GM19395 (cell line): ENCODE data around the gene SLFN14.
"Not testable (repeated sequence)": the region's sequence is repeated elsewhere in the genome, so short reads cannot be mapped to it uniquely, and the experiment has no call there.

Experiments used
- ATAC-seq: cut with Tn5 transposase; IDR thresholded peaks from one replicate; pipeline ENCODE4 v1.9.1; 2021; ENCODE audit warnings: mild to moderate bottlenecking, moderate library complexity; ENCODE audit not compliant: unreplicated experiment

SLFN14 gene

DNA sequence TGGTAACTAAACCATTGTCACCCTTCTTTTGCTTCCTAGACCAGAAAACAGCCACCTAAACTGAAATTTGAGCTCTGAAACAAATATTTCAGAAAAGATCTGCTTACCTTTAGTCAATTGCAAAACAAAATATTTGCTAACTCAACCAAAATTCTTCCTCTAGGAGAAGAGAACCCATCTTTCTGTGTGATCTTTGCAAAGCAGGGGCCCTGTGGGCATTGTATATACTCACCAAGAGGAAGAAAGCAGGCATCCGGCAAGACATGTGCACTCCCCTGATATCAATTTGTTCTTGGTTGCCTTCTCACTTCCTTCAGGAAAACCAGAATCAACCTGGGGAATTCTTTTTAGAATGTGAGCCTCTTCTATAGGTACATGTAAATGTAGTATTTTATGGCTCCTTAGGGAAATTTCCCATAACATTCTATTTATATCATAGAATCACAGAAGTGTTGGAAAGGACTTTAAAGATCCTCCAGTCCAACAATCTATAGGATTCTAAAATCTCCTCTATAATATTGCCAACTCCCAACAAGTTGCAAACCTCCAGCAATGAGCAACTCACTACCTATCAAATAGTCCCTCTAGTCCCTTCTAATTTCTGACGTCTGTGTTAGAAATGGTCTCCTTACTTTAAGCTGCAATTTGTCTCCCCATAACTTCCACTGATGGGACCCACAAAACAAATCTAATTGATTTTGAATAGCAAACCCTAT, 966 bp downstream of the SLFN14 start:
- no peak for ATAC-seq

DNA sequence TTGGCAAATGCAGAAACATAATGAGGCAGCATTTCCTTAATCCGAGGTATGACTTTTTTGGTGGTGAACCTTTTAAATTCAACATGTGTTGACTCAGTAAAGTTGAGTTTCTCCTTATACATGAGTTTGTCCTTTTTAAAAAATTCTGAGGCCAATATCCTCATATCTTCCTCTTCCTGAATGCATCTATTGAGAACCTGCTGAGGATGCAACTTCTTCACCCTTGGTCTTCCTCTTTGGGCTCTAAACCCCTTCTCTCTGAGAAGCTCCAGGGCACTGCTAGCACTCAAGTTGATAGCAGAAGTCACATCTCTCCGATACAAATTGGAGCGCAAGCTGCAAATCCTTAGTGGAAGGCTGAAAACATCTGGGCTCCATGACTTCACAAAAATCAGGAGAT, 3.3 kb downstream of the SLFN14 start:
- no peak for ATAC-seq

DNA sequence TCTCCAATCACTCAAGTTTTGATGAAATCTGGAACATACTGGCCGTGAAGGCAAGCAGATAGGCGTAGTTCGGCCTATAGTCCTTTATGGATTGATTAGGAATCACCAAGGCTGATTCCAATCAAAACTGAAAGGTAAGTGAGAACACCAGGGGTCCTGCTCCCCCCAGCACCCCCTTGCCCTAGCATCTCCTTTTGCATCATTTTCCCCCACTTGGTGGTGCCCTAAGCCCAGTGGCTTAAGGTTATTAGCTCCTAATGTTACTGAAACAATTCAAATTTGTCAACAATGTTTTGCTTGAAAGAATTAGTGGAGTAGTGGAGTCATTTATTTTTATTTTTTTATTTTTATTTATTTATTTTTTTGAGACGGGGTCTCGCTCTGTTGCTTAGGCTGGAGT, 4.9 kb downstream of the SLFN14 start:
- ATAC-seq, result no peak

DNA sequence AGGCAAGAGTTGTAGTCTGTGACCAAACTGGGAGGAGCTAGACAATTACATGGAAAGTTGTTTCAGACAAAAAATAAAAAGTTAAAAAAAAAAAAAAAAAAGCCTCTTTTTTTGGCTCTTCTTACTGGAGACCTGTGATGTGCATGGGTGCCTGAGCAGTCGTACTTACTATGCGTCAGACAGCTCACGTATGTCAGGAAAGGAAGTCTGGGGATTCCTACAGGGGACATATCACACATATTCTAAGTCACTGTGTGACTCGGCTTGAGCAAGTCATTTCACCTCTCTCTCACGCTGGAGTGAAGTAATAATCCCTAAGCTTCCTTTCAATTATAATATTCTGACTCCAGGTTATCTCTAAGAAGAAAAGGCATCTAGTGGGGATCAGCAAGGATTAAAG, 6.0 kb downstream of the SLFN14 start:
- ATAC-seq, result no peak

DNA sequence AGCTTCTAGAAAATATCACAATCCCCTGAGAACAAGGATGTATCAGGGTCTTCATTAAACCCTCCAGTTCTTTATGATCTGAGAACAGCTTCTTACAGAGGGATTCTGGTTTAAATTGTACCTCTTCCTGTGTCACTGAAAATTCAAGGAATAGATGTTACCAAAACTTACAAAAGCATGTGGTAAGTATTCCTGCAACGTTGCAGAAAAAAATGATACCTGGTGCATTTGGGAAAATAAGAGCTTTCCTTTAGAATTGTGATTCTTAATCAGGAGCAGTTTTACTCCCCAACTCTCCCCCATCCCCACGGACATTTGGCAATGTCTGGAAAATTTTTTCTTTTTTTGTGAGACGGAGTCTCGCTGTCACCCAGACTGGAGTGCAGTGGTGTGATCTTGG, 7.3 kb downstream of the SLFN14 start:
- ATAC-seq, result no peak

DNA sequence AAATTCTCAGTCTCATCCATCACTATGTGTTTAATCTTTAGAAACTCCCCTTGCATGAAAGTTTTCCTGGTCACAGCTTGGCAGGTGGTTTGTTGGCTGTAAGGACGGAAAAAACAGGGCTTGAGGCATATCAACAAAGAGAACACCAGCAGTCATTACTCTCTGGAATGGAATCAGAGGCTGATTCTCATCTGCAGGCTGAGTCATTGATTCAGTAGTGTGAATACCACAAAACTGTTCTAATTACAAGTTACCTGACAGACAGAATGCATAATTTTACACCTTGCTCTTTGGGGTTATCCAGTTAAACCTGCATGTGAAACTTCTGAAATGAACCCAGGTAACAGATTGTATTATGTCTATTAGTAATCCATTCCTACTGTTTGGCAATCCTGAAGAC, 11.6 kb downstream of the SLFN14 start:
- no peak for ATAC-seq

DNA sequence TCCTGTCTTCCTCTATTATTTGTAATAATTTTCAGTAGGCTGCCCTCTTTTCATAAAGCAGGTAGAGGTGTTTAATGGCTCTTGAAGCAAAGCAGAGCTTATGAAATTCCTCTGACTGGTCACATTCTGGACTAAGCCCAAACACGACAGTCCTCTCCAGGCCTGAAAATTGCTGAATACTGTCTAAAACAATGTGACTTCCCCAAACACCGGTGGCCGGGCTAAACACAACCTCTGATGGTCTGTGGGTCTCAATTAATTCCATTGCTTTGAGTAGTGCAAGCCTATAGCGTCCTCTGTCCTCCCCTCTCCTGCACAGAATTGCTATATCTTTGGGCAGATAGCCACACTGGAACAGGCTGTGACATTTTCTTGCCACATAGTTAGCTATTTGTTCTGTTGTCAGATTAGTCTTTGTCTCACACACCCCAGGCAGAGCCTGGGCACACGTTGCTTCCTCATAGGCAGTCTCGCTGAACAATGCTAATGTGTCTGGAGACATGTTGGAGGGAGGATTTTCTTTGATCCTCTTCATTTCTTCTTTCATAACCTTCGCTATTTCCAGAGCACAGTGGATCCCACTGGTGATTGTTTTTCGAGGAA, 12.3 kb downstream of the SLFN14 start:
- no peak for ATAC-seq

DNA sequence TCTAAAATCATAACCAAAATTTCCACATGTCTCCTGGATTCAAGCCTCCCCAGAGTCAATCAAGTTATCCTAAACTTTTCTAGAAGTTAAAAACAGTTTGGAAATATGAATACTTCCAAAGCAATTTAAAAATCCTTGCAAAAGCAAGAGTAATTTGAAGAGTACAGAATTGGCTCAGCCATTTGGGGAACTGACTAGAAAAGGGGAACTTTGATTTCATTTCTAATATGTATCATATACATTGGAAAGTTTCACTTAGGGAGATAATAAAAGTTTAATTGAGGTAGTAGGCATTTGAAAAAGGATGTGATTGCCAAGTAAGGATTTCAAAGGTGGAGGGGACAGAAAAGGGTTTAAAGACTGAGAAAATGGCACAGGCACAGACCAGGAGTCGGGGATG, 14.1 kb downstream of the SLFN14 start:
- ATAC-seq, result no peak

DNA sequence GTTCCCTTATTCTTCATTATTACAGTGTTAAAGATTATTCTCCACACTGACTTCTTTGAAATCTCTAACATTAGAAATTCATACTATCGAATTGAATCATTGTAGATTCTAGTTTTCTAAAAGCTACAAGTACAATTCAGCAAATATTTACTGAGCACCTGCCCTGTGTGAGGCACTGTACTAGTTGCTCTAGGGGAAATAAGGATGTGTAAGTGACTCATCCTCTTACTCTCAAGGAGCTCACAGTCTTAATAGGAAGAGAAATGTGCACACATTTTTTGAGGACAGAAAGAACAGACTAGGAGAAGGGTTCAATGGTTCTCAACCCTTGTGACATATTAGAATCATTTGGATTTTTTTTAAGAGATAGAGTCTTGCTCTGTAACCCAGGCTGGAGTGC, 15.5 kb downstream of the SLFN14 start:
- no peak for ATAC-seq

DNA sequence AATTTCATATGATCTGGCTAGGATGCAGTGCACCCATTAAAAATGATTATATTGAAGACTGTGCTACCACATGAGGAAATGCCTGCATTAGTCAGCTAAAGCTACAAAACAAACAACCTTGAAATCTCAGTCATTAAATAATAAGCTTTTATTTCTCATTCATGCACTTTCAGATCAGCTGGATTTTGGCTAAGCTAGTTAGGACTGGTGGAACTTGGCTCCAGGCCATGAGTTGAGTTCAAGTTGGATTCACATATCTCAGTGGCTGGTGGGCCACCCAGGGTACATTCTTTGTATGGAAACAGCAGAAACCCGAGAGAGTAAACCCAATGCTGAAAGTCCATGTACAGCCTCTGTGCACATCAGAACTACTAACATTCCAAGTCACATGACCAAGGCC, 16.8 kb downstream of the SLFN14 start:
- ATAC-seq, result no peak

DNA sequence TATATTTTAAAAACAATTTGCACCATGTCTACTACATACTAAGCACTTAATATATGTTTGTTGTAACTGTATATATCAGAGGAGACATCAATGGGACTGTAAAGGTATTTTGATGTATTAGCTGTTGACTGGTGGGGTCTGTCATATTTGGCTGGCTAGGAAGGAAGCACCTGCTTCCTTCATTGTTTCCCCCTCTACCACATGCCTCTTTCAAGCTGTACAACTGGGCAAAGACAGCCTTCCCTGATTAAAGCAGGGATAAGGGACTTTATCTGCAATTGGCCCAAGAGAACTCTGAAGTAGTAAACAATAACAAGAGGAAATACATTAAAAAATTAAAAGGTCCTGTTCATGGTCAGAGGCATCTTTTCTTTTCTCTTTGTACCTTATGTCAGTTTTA, 17.6 kb downstream of the SLFN14 start:
- ATAC-seq, result no peak

DNA sequence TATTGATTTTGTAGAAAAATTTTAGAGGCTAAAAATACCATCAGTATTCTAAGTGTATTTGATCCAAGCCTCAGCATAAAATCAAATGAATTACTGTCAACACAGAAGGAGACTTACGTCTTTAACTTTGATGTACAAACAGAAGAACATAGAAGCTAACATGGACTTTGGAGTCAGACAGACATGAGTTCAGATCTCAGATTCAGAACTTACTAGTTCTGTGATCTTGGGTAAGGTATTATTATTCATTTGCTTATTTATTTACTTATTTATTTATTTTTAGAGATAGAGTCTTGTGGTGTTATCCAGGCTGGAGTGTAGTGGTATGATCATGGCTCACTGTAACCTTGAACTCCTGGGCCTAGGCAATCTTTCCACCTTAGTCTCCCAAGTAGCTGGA, 19.2 kb downstream of the SLFN14 start:
- no peak for ATAC-seq

DNA sequence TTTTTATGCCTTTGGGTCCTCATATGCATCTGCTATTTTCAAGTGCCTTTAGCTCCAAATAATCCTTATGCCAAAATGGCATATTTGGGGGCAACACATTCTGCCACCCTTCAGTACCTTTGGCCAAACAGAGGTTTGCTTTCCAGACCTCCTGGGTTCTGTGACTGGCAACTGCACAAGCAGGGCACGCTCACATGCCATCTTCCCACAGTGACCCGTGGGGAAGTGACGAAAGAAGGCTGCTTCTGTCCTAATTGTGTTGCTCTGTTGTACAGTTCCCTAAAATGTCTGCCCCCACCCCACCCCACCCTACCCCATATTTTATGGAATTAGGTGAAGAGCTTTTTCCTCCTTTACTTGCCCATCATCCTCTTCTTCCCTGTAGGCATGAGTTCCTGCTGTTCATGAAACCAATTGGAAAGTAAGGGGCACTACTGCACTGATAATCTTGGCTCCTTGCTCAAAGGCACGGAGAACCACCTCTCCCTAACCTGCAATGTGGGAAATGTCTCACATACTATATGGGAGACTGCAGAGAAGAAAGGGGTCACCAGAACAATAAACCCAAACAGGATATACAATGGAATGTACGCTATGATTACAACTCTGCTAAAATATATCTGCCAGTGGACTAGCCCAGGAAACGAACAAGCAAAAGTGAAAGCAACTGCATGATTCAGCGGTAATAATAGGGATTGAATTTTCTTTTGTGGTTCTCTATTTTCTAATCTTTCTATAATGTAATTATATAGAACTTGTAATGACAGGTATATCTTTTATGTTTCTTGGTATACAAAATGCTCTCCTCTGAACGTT, 19.8 kb downstream of the SLFN14 start:
- no peak for ATAC-seq

DNA sequence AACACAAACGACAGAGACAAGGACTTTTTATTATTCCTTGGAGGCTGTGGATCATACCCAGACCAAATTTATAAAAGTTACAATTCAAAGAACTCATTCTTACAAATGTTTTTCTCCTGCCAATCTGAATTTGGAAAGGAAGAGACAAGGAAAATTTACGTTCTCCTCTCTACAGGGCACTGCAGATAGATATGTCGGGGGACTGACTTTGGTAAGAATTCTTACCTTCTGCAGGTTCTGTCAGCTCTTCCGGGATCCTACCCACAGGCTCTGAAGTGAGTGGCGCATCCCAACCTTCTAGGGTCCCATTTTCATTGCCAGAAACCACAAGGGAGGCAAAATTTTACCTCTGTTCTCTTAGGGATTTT, 21.0 kb downstream of the SLFN14 start:
- ATAC-seq, result no peak

DNA sequence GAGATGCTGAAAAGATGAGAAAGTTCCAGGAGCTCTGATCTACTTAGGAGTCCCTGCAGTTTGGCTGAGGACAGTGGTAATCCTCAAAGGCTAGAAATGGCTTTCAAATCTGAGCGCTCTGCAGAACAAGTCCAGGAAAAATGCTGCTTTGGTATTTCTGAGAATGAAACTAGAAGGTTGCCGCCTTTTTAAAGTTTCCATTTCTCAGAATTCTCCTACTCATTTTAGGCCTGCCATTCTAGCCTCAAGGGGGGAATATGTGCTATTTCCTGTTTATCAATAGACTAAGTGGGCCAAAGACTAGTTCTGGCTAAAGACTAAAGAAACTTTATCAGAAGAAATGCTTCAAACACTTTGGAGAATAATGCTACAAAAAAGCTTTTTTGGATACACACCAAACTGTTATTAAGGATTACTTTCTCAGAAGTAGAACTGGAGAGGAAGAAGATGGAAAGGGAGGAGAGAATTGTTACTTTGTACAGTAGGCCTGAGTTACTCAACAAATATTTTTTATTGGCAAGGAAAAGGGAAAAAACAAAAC, 22.9 kb downstream of the SLFN14 start, which contains the start of gene SLFN12L:
TSS of gene SLFN12L (minus strand) at position 78 of the 541 bp plus-strand sequence. CDS start 15,314 bp downstream, outside the sequence.
- no peak for ATAC-seq

DNA sequence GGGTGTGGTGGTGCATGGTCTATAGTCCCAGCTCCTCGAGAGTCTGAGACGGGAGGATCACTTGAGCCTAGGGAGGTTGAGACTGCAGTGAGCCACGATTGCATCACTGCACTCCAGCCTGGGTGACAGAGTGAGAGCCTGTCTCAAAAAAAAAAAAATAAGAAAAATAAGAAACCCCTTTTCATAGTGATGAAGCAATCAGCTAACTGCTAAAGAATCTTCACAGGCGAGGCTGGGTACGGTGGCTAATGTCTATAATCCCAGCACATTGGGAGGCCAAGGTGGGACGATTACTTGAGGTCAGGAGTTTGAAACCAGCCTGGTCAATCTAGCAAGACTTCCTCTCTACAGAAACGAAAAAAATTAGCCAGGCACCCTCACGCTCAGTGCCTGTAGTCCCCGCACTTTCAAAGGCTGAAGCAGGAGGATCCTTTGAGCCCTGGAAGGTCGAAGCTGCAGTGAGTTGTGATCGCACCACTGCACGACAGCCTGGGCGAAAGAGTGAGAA, 23.9 kb downstream of the SLFN14 start:
- no peak for ATAC-seq

DNA sequence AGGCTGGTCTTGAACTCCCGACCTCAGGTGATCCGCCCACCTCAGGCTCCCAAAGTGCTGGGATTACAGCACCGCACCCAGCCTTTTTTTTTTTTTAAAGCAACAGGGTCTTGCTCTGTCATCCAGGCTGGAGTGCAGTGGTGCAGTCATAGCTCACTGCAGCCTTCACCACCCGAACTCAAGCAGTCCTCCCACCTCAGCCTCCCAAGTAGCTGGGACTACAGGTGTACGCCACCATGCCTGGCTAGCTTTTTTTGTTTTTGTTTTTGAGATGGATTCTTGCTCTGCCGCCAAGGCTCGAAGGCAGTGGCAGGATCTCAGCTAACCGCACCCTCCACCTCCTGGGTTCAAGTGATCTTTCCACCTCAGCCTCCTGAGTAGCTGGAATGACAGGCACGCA, 25.2 kb downstream of the SLFN14 start:
- not testable (repeated sequence) for ATAC-seq

DNA sequence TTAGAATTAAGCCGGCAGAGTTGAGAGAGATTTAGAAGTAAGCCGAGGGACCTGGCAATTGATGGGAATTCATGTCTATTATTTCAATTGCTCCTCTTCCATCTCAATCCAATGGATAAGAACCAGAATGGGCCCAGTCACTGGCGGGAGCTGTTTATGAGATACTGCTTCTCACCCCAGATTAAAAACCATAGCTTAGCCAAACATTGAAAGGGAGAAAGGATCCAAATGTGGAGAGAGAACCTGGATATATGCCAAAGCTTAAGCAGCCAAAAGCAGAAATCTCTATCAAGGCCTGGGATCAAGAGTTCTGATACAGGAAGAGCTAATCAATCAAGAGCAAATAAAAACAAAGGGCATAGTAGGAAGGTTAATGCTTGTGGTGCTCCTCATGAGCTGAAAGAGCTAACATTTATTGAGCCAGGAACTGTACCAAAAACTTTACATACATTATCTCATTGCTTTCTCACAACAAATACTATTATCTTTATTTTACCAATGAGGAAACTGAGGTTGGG, 26.0 kb downstream of the SLFN14 start:
- ATAC-seq, result no peak

DNA sequence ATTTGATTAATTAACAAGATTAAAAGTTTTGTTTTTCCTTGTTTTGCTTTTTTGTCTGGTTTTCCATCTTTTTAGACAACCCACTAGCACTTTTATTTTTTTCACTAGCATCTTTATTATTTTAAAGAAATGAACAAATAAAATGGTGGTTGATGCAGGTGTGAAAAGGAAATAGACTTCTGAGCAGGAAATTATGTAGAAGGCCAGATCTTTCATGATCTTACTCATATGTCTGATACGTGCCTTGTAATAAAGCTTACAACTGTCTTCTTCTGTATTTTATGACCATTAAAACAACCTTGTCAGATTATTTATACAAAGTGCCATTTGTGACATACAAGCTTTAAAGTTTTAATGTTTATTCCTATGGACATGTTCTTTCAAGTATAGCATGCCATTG, 29.5 kb downstream of the SLFN14 start:
- ATAC-seq, result no peak

DNA sequence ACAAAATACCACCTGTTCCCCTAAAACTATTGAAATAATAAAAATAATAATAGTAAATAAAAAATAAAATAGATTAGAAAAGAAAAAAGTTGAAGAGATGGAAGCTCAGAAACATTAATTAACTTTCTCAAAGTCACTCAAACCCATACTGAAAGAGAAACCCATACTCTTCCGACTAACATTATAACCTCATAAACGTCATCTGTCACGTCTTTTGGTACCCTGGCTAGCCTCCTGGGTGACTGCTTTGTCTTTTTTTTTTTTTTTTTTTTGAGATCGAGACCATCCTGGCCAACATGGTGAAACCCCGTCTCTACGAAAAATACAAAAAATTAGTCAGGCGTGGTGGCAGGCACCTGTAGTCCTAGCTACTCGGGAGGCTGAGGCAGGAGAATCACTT, 30.8 kb downstream of the SLFN14 start:
- no peak for ATAC-seq

DNA sequence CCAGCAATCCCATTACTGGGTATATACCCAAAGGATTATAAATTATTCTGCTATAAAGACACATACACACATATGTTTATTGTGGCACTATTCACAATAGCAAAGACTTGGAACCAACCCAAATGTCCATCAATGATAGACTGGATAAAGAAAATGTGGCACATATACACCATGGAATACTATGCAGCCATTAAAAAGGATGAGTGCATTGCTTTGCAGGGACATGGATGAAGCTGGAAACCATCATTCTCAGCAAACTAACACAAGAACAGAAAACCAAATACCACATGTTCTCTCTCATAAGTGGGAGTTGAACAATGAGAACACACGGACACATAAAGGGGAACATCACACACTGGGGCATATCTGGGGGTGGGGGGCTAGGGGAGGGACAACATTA, 31.3 kb downstream of the SLFN14 start:
- ATAC-seq, result not testable (repeated sequence)
